ENCODE measurements around the gene TOMM40. TPM values are rescaled to one million over a fixed set of nuclear protein-coding genes. Genes with fewer than 3 reads are reported as not detected.

The TOMM40 gene
- total RNA-seq, 4 donors from 2014 or later: 75.1 to 148 (median 86.0) TPM

- in situ Hi-C loops (cut with MboI; ENCODE audit: low sequenced_read_pairs in 4 of 4) (no loop called here), intact Hi-C loops (cut with DNase I; ENCODE audit: low total_unique reads) (no loop called here)
- TF ChIP-seq POLR2A (IDR thresholded peaks at IDR 0.05) (no peak), CTCF (IDR thresholded peaks at IDR 0.05 in 4 of 5, conservative IDR thresholded peaks at IDR 0.05 in 1 of 5) (no peak)
- DNase-seq: no peak
- Histone ChIP-seq H3K27me3 (no peaks in the 10 kb centered on the region), H3K4me1 (peaks cover 17 to 18% of the 10 kb centered on the region in 2 donors), H3K4me3 (no peak overlapping the region), H3K27ac (no peak overlapping the region), H3K36me3 (peaks cover 0 to 6% of the 10 kb centered on the region in 2 donors), H3K9me3 (no peaks in the 10 kb centered on the region)
- no peak for ATAC-seq
Observed at GRCh38 chr19:44949550-44949949, 58.5 kb downstream of the TOMM40 start.

- Histone ChIP-seq H3K9me3 (no peaks in the 10 kb centered on the region), H3K27me3 (no peaks in the 10 kb centered on the region), H3K36me3 (peaks cover 0 to 6% of the 10 kb centered on the region in 2 donors), H3K27ac (peak overlapping the region in 3 of 4 donors; percentile 35 to 48 (median 44)), H3K4me3 (no peak overlapping the region), H3K4me1 (peaks cover 24 to 26% of the 10 kb centered on the region in 2 donors)
- TF ChIP-seq CTCF (IDR thresholded peaks at IDR 0.05 in 4 of 5, conservative IDR thresholded peaks at IDR 0.05 in 1 of 5) (peak; percentile 70 to 88 (median 84)), POLR2A (IDR thresholded peaks at IDR 0.05) (no peak)
- intact Hi-C loops (cut with DNase I; ENCODE audit: low total_unique reads) (loop anchor here (1.0 to 10.0 kb wide), 2 partner anchors 48 to 207 kb away; partner anchors contain the start of gene BCL3), in situ Hi-C loops (cut with MboI; ENCODE audit: low sequenced_read_pairs in 4 of 4) (loop anchor here in 3 of 4 donors (5.0 to 10.0 kb wide), 3 partner anchors 44 to 57 kb away; partner anchors contain the start of genes APOE (in 2 of the 3) and TOMM40 (in 1 of the 3))
- DNase-seq (peak; percentile 26 to 56), ATAC-seq (peak in 1 of 2 donors; percentile 32)
Observed at GRCh38 chr19:44951179-44952159, 60.4 kb downstream of the TOMM40 start.

Other genes with a start within 250 kb of the TOMM40 start
- 10 to 100 TPM; 27.3 to 60.2 (median 33.9) TPM for gene PVR, start 247.3 kb upstream of the TOMM40 start, total RNA-seq
- gene CEACAM19, start 219.8 kb upstream of the TOMM40 start, total RNA-seq: 1 to 10 TPM; 2.0 to 8.5 (median 3.7) TPM
- gene CEACAM16, start 192.1 kb upstream of the TOMM40 start, total RNA-seq: not detected
- 10 to 100 TPM in 1 of 4 donors, 1 to 10 TPM in 3; 7.2 to 15.7 (median 8.5) TPM for gene BCL3, start 142.5 kb upstream of the TOMM40 start, total RNA-seq
- gene CBLC, start 113.4 kb upstream of the TOMM40 start, total RNA-seq: under 1 TPM in 1 of 4 donors, not detected in 3; 0.49 TPM
- 10 to 100 TPM; 10.2 to 24.6 (median 23.6) TPM for gene BCAM, start 82.2 kb upstream of the TOMM40 start, total RNA-seq
- gene NECTIN2, start 45.0 kb upstream of the TOMM40 start, total RNA-seq: 10 to 100 TPM; 10.3 to 20.8 (median 16.7) TPM
- gene APOE, start 14.5 kb downstream of the TOMM40 start, total RNA-seq: 10 to 100 TPM; 18.9 to 36.5 (median 29.1) TPM
- gene APOC1, start 23.4 kb downstream of the TOMM40 start, total RNA-seq: 10 to 100 TPM in 1 of 4 donors, 1 to 10 TPM in 3; 1.1 to 18.7 (median 7.9) TPM
- gene APOC4, start 51.0 kb downstream of the TOMM40 start, total RNA-seq: not detected
- gene APOC2, start 54.8 kb downstream of the TOMM40 start, total RNA-seq: 10 to 100 TPM in 1 of 4 donors, 1 to 10 TPM in 1, not detected in 2; 8.9 to 24.0 TPM
- gene CLPTM1, start 64.1 kb downstream of the TOMM40 start, total RNA-seq: 100 to 1,000 TPM in 1 of 4 donors, 10 to 100 TPM in 3; 61.3 to 116 (median 89.4) TPM
- gene RELB, start 110.2 kb downstream of the TOMM40 start, total RNA-seq: 10 to 100 TPM in 3 of 4 donors, 1 to 10 TPM in 1; 8.4 to 21.5 (median 12.9) TPM
- 100 to 1,000 TPM in 2 of 4 donors, 10 to 100 TPM in 2; 28.8 to 121 (median 91.5) TPM for gene CLASRP, start 147.8 kb downstream of the TOMM40 start, total RNA-seq
- not detected for gene ZNF296, start 185.2 kb downstream of the TOMM40 start, total RNA-seq
- 10 to 100 TPM; 18.6 to 33.4 (median 27.9) TPM for gene GEMIN7, start 188.0 kb downstream of the TOMM40 start, total RNA-seq
- 10 to 100 TPM; 30.5 to 51.1 (median 39.7) TPM for gene PPP1R37, start 201.9 kb downstream of the TOMM40 start, total RNA-seq